NCI-H69 (cell line): Measurements from ENCODE around the gene DNM1L.

Experiments
- DNase-seq: peaks from one replicate; lab custom pipeline; 2025; lab: John Stamatoyannopoulos, UW

DNM1L gene

DNA sequence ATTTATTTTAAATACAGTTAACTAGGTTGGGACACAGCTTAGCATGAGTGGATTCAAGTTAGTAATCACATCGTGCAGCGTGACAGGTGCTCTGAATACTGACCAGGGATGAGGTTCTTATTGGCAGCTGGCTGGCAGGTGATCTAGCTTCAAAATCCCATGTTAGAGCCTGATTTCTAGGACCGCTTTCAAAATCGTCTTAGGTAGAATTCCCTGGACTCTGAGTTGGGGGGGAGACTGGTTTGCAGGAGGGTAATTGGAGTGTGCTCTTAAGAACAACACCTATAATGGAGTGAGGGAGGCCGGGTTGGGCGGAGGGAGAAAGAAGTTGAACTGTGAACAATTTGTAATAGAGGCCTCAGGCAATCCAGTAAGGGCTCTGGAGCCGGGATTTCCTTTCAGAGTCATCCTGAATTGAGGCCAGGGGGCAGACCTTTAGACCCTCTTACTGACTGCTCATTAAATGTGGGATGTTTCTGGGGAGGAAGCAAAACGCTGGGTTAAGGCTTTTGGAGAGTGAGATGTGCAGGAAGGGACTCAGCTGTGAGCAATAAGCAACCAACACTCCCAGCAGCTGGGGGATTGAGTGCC lies 77.5 kb downstream of the DNM1L start:
- no peak for DNase-seq

DNA sequence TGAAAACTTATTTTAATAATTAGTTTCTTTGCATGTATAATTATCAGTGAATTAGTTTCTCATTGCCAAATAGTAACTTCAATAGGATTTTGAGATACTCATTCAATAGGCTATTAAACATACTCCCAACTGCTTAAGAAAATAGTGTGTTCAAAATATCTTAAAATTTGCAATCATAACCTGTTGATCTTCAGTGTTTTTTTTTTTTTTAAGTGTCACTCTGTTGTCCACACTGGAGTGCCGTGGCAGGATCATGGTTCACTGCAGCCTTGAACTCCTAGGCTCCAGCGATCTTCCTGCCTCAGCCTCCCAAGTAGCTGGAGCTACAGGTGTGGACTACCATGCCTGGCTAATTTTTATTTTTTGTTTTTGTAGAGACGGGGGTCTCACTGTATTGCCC lies 78.1 kb downstream of the DNM1L start:
- DNase-seq: no peak

DNA sequence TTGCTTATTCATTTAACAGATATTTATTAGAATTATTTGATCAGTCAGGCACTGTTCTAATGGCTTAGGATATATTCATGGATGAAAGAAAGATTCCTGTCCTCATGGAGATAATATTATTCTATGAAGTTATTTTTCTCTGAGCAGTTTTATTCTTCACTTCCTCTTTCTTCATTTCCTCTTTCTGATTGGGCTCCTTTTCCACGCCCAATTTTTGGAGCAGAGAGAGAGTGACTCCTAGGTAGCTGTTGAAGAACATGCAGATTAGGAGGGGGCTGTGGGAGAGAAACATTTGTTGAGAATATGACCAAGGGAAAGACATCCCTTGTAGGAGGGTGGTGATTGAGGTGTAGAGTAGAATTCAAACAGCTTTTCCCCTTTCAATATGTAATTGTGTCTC lies 82.6 kb downstream of the DNM1L start:
- DNase-seq: no peak

DNA sequence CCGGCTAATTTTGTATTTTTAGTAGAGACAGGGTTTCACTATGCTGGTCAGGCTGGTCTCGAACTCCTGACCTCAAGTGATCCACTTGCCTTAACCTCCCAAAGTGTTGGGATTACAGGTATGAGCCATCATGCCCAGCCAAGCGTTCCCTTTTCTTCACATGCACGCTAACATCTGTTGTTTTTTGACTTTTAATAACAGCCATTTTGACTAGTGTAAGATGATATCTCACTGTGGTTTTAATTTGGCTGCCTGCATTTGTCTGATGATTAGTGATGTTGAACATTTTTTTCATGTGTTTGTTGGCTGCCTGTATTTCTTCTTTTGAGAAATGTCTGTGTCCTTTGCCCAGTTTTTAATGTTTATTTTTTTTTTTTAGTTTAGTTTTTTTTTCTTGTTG lies 86.8 kb downstream of the DNM1L start:
- peak; percentile 43 for DNase-seq

DNA sequence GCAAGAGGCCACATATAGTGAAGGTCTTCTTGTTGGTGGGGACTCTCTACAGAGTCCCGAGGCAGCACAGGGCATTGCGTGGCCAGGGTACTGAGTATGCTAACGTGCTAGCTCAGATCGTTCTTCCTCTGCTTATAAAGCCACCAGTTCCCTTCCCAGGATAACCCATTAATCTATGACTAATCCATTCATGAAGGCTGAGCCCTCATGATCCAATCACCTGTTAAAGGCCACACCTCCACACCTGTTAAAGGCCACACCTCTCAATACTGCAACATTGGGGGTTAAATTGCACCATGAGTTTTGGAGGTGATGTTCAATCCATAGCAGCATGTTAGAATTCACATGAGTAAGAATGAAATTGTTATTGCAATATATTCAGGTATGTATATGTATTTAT lies 89.4 kb downstream of the DNM1L start:
- peak; percentile 3 for DNase-seq

DNA sequence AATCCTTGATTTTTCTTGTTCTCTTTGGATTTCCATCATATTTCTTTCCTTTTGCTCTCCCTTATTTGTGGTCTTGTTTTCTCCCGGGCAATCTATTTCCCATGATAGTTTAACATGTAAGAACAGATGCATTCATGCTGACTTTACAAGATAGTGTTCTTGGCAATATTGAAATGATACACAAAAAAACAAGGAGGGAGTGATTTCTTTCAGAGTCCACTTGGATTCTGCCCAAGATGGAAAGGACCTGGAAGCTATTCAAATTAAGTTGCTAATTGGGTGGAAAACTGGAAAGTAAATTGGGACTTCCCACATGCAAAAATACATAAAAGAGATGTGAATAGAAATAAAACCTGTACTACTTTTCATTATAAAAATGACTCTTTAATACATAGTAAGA lies 91.0 kb downstream of the DNM1L start:
- no peak for DNase-seq

DNA sequence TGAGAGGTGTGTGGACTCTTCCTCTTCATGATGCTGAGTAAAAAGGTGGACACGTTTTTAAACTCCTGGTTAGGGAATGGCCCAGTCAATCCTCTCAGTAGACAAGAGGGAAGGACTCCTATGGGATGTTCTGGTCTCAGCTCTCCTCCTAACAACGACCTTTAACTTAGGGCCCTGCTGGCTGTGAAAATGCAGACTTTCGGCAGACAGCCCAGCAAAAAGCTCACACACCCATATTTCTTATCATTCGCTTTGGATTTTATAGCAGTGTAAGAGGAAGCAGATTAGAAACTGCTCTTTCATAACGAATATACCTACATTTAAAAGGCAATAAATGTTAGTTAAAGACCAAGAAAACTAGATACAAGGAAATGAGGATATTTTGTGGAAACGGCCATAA lies 94.6 kb downstream of the DNM1L start:
- DNase-seq: no peak

DNA sequence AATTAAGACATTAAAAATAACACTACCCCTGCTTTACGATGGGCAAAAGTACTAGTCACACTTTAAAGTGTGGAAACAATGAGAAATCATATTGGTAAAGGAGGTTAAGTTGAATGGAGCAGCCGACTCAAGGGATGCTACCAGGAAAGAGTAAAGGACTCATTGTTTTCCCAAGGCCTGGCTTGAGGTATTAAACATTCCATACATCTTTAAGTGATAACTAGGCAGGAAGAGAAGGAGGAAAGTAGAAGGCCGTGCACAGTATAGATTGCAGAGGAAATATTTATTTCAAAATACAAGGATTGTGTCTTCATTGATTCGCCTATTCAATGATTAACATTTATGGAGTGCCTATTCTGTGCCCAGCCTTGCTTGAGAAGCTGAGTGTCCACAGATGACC lies 97.2 kb downstream of the DNM1L start:
- DNase-seq: no peak

DNA sequence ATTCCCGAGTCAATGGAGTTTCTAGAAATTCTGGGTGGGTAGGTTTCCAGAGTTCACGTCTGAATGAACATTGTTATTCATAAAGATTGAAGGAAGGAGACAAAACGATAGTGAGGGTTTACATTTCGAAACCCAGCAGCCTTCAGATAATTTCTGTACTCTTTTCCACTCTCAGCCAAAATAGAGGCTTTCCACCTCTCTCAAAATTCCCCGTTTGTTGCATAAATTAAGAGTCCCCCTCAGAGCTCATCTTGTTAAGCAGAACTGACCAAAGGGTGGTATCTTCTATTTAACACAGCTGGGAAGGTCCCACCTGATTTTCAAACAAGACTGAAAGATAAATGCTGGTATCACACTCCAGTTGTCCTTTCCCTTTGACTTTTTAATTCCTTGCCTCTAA lies 98.1 kb downstream of the DNM1L start:
- DNase-seq: no peak

DNA sequence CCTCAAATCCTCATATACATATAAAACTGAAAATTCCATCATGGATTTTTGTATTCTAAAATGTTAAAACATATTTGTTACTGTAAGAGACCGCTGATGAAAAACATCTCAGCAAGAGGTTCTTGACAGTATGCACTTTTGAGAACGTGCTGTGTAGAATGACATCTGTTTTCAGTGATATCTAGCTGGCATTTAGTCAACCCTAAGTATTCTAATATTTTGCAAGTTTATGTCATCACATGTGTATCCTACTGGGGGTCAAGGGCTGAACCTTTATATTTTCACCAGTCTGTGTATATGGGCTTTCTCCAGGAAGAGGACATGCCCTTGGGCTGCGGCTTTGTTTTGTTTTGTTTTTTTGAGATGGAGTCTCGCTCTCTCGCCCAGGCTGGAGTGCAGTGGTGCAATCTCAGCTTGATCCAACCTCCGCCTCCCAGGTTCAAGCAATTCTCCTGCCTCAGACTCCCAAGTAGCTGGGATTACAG lies 98.6 kb downstream of the DNM1L start:
- no peak for DNase-seq

DNA sequence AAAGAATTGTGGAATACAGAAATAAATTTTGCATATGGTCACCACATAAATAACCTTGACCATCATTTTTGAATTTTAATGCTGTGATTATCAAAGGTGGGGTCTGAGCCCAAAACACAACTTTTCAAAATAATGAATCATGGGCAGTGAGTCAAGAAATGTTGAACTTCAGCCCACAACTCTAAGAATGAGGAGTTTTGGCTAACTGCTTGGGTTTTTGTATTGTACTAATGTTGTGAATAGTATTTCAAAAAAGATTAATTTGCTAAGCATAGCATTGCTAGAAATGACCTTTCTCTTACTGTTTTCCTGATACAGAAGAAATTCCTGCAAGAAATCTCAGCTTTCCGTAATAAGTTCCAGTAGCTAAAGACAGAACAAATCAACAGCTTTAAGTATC lies 101.0 kb downstream of the DNM1L start:
- no peak for DNase-seq

DNA sequence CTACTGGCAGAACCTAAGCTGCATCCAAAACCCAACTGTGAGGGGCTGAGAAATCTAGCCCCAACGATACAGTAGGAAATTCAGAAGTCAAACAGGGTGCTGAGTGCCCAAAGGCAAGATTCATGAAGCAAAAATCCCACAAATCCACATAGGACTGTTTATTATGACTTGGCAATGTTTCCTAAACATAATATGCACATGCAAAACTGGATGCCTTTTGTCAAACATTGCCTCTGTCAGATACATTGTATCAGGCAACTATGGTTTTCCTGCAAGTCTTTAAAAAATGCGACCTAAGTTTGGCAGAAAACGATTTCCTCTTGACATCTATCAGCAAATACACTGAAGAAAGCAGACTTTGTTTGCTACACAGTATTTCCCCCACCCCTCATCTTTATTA lies 103.9 kb downstream of the DNM1L start:
- DNase-seq: no peak

DNA sequence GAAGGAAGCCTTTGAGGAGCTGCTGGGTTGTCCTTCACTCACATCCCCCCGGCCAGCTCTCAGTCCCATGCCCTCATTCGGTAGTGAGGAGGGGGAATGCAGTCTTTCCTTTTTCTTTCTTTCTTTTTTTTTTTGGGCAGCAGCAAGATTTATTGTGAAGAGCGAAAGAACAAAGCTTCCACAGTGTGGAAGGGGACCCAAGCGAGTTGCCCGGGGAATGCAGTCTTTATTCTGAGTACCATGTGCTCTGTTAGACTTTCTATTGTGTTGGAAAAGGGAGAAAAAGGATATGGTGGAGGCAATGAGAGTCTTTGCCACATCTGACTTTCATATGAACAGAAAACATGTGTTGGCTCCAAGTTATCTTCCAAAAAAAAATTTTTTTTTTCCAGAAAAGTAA lies 106.5 kb downstream of the DNM1L start:
- no peak for DNase-seq

DNA sequence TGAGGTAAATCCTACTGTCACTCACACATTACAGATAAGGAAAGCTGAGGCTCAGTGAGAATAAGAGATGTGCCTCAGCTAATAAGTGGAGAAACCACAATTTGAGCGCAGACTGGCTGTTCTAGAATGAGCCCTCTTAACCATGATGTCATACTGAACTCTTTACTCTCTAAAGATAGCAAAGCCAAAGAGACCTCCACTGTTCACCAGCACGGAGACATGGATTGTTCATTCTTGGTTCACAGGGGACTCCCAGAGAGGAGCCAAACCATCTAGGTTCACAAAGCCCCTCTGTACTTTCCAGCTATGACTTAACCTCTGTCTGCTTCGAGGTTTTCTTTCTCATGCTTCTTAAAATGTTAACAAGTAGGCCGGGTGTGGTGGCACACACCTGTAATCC lies 109.3 kb downstream of the DNM1L start:
- DNase-seq: no peak

DNA sequence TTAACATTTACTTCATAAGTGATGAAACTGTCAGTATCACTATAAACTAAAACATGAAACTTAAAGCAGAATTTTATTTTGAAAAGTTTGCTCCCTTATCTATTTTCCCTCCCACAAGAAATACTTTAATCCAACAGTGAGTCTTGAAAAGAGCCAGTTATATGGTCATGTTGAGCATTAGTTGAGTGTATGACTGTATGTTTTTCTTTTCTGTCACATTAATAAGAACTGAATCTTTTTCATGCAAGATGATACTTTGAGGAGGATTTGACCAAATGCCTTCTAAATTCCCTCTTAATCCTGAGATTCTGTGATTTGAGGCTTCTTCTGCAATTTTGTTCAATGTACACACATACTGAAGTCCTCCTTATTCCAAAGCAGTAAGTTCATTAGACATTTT lies 110.3 kb downstream of the DNM1L start:
- DNase-seq: no peak

DNA sequence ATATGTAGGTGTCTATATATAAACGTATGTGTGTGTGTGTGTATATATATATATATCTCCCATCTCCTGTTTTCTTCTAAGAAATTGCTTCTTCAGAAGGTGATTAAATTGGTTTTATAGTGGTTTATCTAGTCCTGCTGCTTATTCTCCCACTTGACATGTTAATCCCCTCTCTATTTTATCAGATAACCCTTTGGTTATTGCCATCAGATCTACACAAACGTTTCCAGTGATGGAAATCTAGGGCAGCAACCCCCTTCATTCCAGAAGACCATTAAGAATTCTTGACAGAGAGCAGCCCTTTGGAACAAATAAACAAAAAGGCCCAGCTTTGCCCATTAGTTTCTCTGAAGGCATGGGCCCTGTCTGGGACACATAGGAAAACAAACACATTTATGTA lies 110.8 kb downstream of the DNM1L start:
- no peak for DNase-seq

DNA sequence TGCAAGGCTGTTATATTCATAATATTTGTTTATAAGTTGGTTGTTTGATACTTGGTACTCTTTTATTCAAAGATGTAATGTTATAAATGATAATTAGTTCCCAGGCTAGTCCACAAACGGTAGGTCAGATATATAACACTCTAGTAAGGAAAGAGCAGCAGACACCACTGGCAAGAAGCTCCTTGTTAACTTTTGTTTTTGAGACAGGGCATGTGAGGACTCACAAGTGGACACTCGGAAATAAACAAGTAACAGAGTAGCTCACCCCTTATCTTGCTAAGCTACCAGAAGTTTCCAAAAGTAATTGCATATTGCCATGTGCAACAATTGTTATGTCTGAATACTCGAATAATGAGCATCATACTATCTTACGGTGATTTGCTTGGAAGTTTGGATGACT lies 115.2 kb downstream of the DNM1L start:
- no peak for DNase-seq
